ENCODE data around the gene TNFSF12.
A peak's percentile ranks its signal among the peaks of the same experiment; 100 is the strongest.

Gene TNFSF12

GRCh38 chr17:7561589-7562207, 12.8 kb downstream of the TNFSF12 start, which contains the start of gene SENP3:
SENP3 (plus strand) TSS chr17:7561919; CDS start chr17:7563077, 1,158 bp downstream.
- Histone ChIP-seq H3K36me3 (replicated peaks; ENCODE audit: insufficient read depth, low read length) (peaks cover 8% of the 10 kb centered on the region; the same call in 1 of the 2 replicates), H2AFZ (ENCODE audit: low read length) (peak within 1 kb of the TSS; percentile 92), H3K9me3 (replicated peaks; ENCODE audit: insufficient read depth, low read length) (no peaks in the 10 kb centered on the region), H3K4me1 (ENCODE audit: low read length) (peaks cover 26% of the 10 kb centered on the region), H3K4me3 (ENCODE audit: low read length) (peak within 1 kb of the TSS; percentile 73), H3K4me2 (ENCODE audit: low read depth, low read length) (peak within 1 kb of the TSS; percentile 90), H3K9me2 (replicated peaks; ENCODE audit: insufficient read depth, low read length) (no peaks in the 10 kb centered on the region), H3K27me3 (replicated peaks; ENCODE audit: insufficient read depth, low read length) (no peaks in the 10 kb centered on the region), H3K79me2 (ENCODE audit: low read length) (peaks cover 46% of the 10 kb centered on the region), H3K27ac (ENCODE audit: low read length) (peak within 1 kb of the TSS; percentile 68; the same call in 1 of the 2 replicates), H3K9ac (ENCODE audit: low read length) (peak within 1 kb of the TSS; percentile 93), H3F3A (ENCODE audit: insufficient read depth, low read length) (peaks cover 14% of the 10 kb centered on the region; the same call in 1 of the 2 replicates), H4K20me1 (ENCODE audit: insufficient read depth, low read length) (no peaks in the 10 kb centered on the region)
- TF ChIP-seq EZH2 (optimal IDR thresholded peaks at IDR 0.05; ENCODE audit: low read depth, low read length) (no peak), EZH2phosphoT487 (IDR thresholded peaks at IDR 0.05; ENCODE audit: low read length) (no peak), CTCF (IDR thresholded peaks at IDR 0.05; ENCODE audit: low read length) (no peak)
- DNase-seq: peak; percentile 91

- H2AFZ ChIP-seq (ENCODE audit: low read length): 0 out of 2 replicates have a peak overlapping the region, but pooled peaks have one; percentile 50
Measured at GRCh38 chr17:7562208-7562605, 13.3 kb downstream of the TNFSF12 start.

GRCh38 chr17:7563115-7563869, 14.4 kb downstream of the TNFSF12 start:
- Histone ChIP-seq H4K20me1 (ENCODE audit: insufficient read depth, low read length) (no peaks in the 10 kb centered on the region), H3K36me3 (replicated peaks; ENCODE audit: insufficient read depth, low read length) (peaks cover 8% of the 10 kb centered on the region; the same call in 1 of the 2 replicates), H3K4me3 (ENCODE audit: low read length) (no peak overlapping the region), H3K79me2 (ENCODE audit: low read length) (peaks cover 52% of the 10 kb centered on the region), H3F3A (ENCODE audit: insufficient read depth, low read length) (peaks cover 14% of the 10 kb centered on the region; the same call in 1 of the 2 replicates), H3K27me3 (replicated peaks; ENCODE audit: insufficient read depth, low read length) (no peaks in the 10 kb centered on the region), H3K4me1 (ENCODE audit: low read length) (peaks cover 20% of the 10 kb centered on the region), H3K4me2 (ENCODE audit: low read depth, low read length) (peak overlapping the region; percentile 90; the same call in 1 of the 2 replicates), H3K27ac (ENCODE audit: low read length) (no peak overlapping the region), H3K9me3 (replicated peaks; ENCODE audit: insufficient read depth, low read length) (no peaks in the 10 kb centered on the region), H3K9me2 (replicated peaks; ENCODE audit: insufficient read depth, low read length) (no peaks in the 10 kb centered on the region), H3K9ac (ENCODE audit: low read length) (no peak overlapping the region), H2AFZ (ENCODE audit: low read length) (no peak overlapping the region)
- TF ChIP-seq EZH2phosphoT487 (IDR thresholded peaks at IDR 0.05; ENCODE audit: low read length) (no peak), CTCF (IDR thresholded peaks at IDR 0.05; ENCODE audit: low read length) (no peak), EZH2 (optimal IDR thresholded peaks at IDR 0.05; ENCODE audit: low read depth, low read length) (no peak)
- DNase-seq: no peak

More at GRCh38 chr17:7562208-7562605, 13.3 kb downstream of the TNFSF12 start:
- peaks cover 26% of the 10 kb centered on the region for H3K4me1 ChIP-seq (ENCODE audit: low read length)
- peak overlapping the region; percentile 73 for H3K4me3 ChIP-seq (ENCODE audit: low read length)
- peak; percentile 17 for DNase-seq
- no peaks in the 10 kb centered on the region for H3K27me3 ChIP-seq (replicated peaks; ENCODE audit: insufficient read depth, low read length)
- no peaks in the 10 kb centered on the region for H3K9me3 ChIP-seq (replicated peaks; ENCODE audit: insufficient read depth, low read length)
- peaks cover 49% of the 10 kb centered on the region for H3K79me2 ChIP-seq (ENCODE audit: low read length)
- peak overlapping the region; percentile 93 for H3K9ac ChIP-seq (ENCODE audit: low read length)
- peaks cover 14% of the 10 kb centered on the region; the same call in 1 of the 2 replicates for H3F3A ChIP-seq (ENCODE audit: insufficient read depth, low read length)
- H3K9me2 ChIP-seq (replicated peaks; ENCODE audit: insufficient read depth, low read length): no peaks in the 10 kb centered on the region
- H3K4me2 ChIP-seq (ENCODE audit: low read depth, low read length): peak overlapping the region; percentile 90
- peak overlapping the region; percentile 68; the same call in 1 of the 2 replicates for H3K27ac ChIP-seq (ENCODE audit: low read length)
- peaks cover 8% of the 10 kb centered on the region; the same call in 1 of the 2 replicates for H3K36me3 ChIP-seq (replicated peaks; ENCODE audit: insufficient read depth, low read length)
- H4K20me1 ChIP-seq (ENCODE audit: insufficient read depth, low read length): no peaks in the 10 kb centered on the region
- TF ChIP-seq EZH2phosphoT487 (IDR thresholded peaks at IDR 0.05; ENCODE audit: low read length) (no peak), EZH2 (optimal IDR thresholded peaks at IDR 0.05; ENCODE audit: low read depth, low read length) (no peak), CTCF (IDR thresholded peaks at IDR 0.05; ENCODE audit: low read length) (no peak)
